Calu3 (cell line): ENCODE results near the gene RBMS2. TPM values are rescaled to one million over a fixed set of nuclear protein-coding genes. Genes with fewer than 3 reads are reported as not detected.

Experiments
- BruUV-seq: library from RNA; stranded (reverse); fragments of 400-500 nt; replicated peaks from 2 replicates; lab custom pipeline; 2021; lab: Mats Ljungman, UMichigan
- CTCF ChIA-PET: fragments of 300-600 bp; sonication (Branson Sonifier 250); formaldehyde crosslinking; loops from one replicate; lab custom pipeline; 2022; ENCODE audit warnings: antibody characterized with exemption; lab: Charles Lee
- DNase-seq: peaks from one replicate; pipeline ENCODE4 v3.0.0; 2022
- H3K27ac Mint-ChIP-seq: one replicate; pipeline ENCODE4 v1.8.0; 2022; ENCODE audit warnings: mixed read lengths; ENCODE audit not compliant: unreplicated experiment
- H3K27me3 Mint-ChIP-seq: one replicate; pipeline ENCODE4 v1.8.0; 2022; ENCODE audit warnings: mixed read lengths; ENCODE audit not compliant: unreplicated experiment
- H3K36me3 Mint-ChIP-seq: one replicate; pipeline ENCODE4 v1.8.0; 2022; ENCODE audit warnings: mild to moderate bottlenecking, moderate library complexity, mixed read lengths; ENCODE audit not compliant: insufficient read depth, unreplicated experiment
- H3K4me1 Mint-ChIP-seq: one replicate; pipeline ENCODE4 v1.8.0; 2022; ENCODE audit warnings: mild to moderate bottlenecking, low read depth, mixed read lengths; ENCODE audit not compliant: unreplicated experiment
- H3K4me3 Mint-ChIP-seq: one replicate; pipeline ENCODE4 v1.8.0; 2022; ENCODE audit warnings: mild to moderate bottlenecking, low read depth, moderate library complexity, mixed read lengths; ENCODE audit not compliant: unreplicated experiment
- H3K9me3 Mint-ChIP-seq: one replicate; pipeline ENCODE4 v1.8.0; 2022; ENCODE audit warnings: low read depth, mixed read lengths; ENCODE audit not compliant: unreplicated experiment
- intact Hi-C: fragments of 100-400 bp; cut with micrococcal nuclease; formaldehyde crosslinking; loops from one replicate; pipeline ENCODE4 v1.10.0; 2022; ENCODE audit not compliant: unreplicated experiment
- total RNA-seq: library from RNA; stranded (reverse); gene quantifications from 2 replicates; pipeline ENCODE4 v1.2.3, GENCODE V29; 2022
- TF ChIP-seq, protein P1 (sequence below): fragments of 200-600 bp; IDR thresholded peaks from one replicate; pipeline ENCODE4 v1.8.0; 2022; ENCODE audit warnings: antibody characterized with exemption; ENCODE audit not compliant: unreplicated experiment

Gene RBMS2
- total RNA-seq, 1 experiment from 2014 or later = 105 TPM

DNA sequence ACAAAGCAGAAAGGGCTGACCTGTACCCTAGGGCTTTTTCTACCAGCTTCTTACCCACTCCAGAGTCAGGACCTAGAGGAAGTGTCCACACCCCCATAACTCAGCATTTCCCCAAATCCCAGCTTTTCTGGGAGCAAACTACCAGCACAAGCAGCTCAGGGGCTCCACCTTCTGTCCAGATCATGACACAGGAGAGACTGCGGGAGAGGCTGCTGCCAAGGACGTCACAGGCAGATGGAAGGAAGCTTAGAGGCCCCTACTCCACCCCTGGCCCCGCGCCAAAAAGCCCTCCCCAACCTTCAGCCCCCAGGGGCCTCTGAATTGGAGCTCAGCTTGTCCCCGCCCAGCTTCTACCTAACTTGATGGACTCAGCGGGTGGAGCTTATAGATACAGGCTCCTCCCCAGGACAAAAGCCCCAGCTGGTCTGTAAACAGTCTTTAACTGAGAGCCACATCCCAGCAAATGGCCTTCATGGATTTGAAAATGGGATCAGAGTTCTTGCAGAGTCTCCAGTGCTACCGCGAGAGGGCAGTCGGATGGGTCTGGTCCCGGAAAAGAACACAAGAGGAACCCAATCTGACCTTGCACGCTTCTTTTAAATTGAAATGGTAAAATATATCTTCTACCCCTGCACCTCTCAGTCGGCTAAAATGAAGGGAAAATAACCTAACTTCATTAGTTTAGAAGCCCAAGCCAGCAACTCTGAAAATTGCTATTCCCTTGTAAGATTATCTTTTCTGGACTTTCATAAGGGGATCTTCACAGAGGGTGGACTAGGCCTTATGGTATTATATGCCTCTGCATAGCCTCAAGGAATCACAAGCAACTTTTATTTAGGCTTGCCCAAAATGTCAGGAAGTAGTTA, 115.3 kb downstream of the RBMS2 start:
- TSS peak; percentile 48 for BruUV-seq
- TF ChIP-seq, protein P1, sequence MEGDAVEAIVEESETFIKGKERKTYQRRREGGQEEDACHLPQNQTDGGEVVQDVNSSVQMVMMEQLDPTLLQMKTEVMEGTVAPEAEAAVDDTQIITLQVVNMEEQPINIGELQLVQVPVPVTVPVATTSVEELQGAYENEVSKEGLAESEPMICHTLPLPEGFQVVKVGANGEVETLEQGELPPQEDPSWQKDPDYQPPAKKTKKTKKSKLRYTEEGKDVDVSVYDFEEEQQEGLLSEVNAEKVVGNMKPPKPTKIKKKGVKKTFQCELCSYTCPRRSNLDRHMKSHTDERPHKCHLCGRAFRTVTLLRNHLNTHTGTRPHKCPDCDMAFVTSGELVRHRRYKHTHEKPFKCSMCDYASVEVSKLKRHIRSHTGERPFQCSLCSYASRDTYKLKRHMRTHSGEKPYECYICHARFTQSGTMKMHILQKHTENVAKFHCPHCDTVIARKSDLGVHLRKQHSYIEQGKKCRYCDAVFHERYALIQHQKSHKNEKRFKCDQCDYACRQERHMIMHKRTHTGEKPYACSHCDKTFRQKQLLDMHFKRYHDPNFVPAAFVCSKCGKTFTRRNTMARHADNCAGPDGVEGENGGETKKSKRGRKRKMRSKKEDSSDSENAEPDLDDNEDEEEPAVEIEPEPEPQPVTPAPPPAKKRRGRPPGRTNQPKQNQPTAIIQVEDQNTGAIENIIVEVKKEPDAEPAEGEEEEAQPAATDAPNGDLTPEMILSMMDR = peak; percentile 74
- CTCF ChIA-PET = interaction anchor here (0.5 to 2.0 kb wide), 28 partner anchors 8 to 533 kb away, joined by 3 to 21 read pairs (median 4); partner anchors contain the start of genes ATP5F1B, ESYT1, GLS2 and NACA
- Mint-ChIP-seq H3K27ac (peak overlapping the region; percentile 70), H3K36me3 (peaks cover 85% of the 10 kb centered on the region), H3K9me3 (no peaks in the 10 kb centered on the region), H3K4me1 (peaks cover 44% of the 10 kb centered on the region), H3K27me3 (no peaks in the 10 kb centered on the region), H3K4me3 (peak overlapping the region; percentile 89)
- DNase-seq = peak; percentile 99
- intact Hi-C loops = loop anchor here (2.0 to 10.0 kb wide), 3 partner anchors 50 to 124 kb away; partner anchors contain the start of genes NACA and PTGES3

DNA sequence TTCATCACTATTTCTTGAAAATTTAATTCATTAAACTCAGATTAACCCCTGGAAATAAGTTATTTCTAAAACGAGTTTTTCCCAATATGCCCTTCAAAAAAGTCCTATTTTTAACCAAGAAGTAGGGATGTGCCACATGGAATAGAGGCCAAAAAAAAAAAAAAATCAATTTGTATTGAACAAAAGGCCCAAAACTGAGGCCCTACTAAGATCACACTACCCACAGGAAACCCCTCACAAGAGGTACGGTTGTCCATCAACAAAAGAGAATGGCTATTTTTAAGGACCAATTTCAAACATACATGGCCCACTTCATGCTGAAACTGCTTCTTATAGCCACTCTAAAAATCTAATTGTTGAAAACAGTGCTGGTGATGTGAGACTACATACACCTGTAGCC, 116.0 kb downstream of the RBMS2 start:
- TF ChIP-seq, protein P1 = no peak
- Mint-ChIP-seq H3K36me3 (peaks cover 92% of the 10 kb centered on the region), H3K27me3 (no peaks in the 10 kb centered on the region), H3K9me3 (no peaks in the 10 kb centered on the region), H3K4me1 (peaks cover 38% of the 10 kb centered on the region), H3K4me3 (no peak overlapping the region), H3K27ac (no peak overlapping the region)
- CTCF ChIA-PET = no interaction called here
- intact Hi-C loops = loop anchor here (2.0 to 10.0 kb wide), 3 partner anchors 50 to 125 kb away; partner anchors contain the start of genes NACA and PTGES3
- no TSS peak for BruUV-seq
- no peak for DNase-seq

DNA sequence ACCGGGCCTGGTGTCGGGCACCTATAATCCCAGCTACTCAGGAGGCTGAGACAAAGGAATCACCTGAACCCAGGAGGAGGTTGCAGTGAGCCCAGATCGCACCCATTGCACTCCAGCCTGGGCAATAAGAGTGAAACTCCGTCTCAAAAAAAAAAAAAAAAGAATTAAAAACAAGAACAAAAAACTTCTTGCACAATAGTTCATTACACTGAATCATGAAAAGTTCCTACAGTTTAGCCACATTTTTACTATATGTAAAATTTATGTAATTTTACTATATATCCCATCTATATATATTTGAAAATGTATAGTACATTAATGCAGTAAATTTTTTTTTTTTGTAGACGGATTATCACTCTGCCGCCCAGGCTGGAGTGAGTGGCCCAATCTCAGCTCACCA, 119.6 kb downstream of the RBMS2 start:
- intact Hi-C loops = no loop called here
- Mint-ChIP-seq H3K36me3 (peaks cover 98% of the 10 kb centered on the region), H3K27ac (no peak overlapping the region)

DNA sequence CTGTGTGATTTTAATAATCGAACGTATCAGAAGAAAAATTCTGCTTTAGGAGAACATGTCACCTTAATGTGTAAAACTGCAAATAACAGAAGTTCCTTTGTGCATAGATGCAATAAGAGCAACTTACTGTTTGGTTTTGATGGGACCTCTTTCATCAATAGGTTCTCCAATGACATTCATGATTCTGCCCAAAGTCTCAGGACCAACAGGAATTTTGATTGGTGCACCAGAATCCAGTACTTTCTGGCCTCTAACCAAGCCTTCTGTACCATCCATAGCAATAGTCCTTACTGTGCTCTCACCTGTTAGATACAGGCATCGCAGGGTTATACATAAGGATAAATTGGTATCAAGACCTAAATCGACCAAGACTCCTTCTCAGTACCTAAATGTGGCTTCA, 123.0 kb downstream of the RBMS2 start:
- Mint-ChIP-seq H3K27ac (peak overlapping the region; percentile 91), H3K4me1 (peaks cover 18% of the 10 kb centered on the region), H3K27me3 (no peaks in the 10 kb centered on the region), H3K9me3 (no peaks in the 10 kb centered on the region), H3K36me3 (peaks cover 66% of the 10 kb centered on the region), H3K4me3 (peak overlapping the region; percentile 93)
- TF ChIP-seq, protein P1 = no peak
- intact Hi-C loops = no loop called here
- BruUV-seq = no TSS peak
- CTCF ChIA-PET = interaction anchor here (0.9 to 2.6 kb wide), 2 partner anchors 8 to 10 kb away, joined by 3 to 10 read pairs; no protein-coding TSS in a partner anchor
- no peak for DNase-seq

More for the DNA sequence above, 119.6 kb downstream of the RBMS2 start:
- no peak for DNase-seq
- Mint-ChIP-seq H3K4me3 (no peak overlapping the region), H3K9me3 (no peaks in the 10 kb centered on the region), H3K4me1 (peaks cover 34% of the 10 kb centered on the region), H3K27me3 (no peaks in the 10 kb centered on the region)
- CTCF ChIA-PET = no interaction called here
- no TSS peak for BruUV-seq
- TF ChIP-seq, protein P1 = no peak
